A549 (cell line): Measurements from ENCODE around the gene PIK3C2B.

Source experiments
- RCOR1 ChIP-seq: fragments of 150-350 bp; IDR thresholded peaks from 2 replicates; pipeline ENCODE4 v1.6.1; 2014; ENCODE audit warnings: antibody characterized with exemption, low read length, low read depth
- TF ChIP-seq, protein P1 (sequence below): fragments of >200 bp; sonication (Bioruptor Twin); formaldehyde crosslinking; IDR thresholded peaks from 3 replicates; pipeline ENCODE4 v1.5.1; 2016

DNA sequence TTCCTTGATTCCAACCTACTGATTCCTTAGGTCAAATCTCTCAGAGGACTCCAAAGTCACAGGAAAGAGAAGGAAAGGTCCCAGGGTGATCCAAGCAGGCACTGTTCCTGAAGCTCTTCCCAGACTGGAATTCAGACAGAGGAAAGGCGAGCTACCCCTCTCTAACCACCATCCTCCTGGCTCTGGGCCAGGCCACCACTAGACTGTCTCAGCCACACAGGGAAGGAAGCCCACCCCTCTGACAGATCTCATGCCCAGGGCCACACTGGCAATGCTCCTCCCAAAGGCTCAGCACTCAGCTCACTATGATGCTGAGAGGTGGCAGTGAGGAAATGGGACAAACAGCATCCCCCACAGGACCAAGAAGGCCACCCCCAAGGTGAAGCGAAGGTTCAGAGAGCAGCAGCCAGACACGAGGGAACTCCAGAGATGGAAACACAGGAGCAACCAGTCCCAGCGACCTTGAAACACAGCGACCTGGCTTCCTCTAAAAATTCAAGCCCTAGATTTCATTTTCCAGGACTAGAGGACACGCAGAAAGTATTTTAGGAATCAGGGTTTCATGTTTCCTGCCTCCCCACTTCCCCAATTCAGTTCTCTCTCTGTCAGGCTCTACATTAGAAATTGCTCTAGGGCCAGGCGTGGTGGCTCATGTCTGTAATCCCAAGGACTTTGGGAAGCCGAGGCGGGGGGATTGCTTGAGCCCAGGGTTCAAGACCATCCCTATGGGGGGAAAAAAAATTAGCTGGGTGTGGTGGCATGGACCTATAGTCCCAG lies 18.8 kb downstream of the PIK3C2B start:
- TF ChIP-seq, protein P1, sequence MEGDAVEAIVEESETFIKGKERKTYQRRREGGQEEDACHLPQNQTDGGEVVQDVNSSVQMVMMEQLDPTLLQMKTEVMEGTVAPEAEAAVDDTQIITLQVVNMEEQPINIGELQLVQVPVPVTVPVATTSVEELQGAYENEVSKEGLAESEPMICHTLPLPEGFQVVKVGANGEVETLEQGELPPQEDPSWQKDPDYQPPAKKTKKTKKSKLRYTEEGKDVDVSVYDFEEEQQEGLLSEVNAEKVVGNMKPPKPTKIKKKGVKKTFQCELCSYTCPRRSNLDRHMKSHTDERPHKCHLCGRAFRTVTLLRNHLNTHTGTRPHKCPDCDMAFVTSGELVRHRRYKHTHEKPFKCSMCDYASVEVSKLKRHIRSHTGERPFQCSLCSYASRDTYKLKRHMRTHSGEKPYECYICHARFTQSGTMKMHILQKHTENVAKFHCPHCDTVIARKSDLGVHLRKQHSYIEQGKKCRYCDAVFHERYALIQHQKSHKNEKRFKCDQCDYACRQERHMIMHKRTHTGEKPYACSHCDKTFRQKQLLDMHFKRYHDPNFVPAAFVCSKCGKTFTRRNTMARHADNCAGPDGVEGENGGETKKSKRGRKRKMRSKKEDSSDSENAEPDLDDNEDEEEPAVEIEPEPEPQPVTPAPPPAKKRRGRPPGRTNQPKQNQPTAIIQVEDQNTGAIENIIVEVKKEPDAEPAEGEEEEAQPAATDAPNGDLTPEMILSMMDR: no peak
- TF ChIP-seq RCOR1: no peak
